ENCODE data around the gene NT5C1B.
"Not testable (repeated sequence)": the region's sequence is repeated elsewhere in the genome, so short reads cannot be mapped to it uniquely, and the experiment has no call there.

NT5C1B gene

GRCh38 chr2:18589354-18589753, at the start of gene NT5C1B:
NT5C1B (minus strand) TSS chr2:18589569; CDS start chr2:18589468, 101 bp downstream.
- TF ChIP-seq EZH2 (IDR thresholded peaks at IDR 0.05; ENCODE audit: borderline replicate concordance, low read length) (no peak), CTCF (IDR thresholded peaks at IDR 0.05; ENCODE audit: low read length) (no peak)
- H2AFZ ChIP-seq (ENCODE audit: low read length): no peak within 1 kb of the TSS
- H3K36me3 ChIP-seq (ENCODE audit: insufficient read depth, low read length): no peaks in the 10 kb centered on the region
- H3K27me3 ChIP-seq (ENCODE audit: insufficient read depth, low read length): no peaks in the 10 kb centered on the region
- H3F3A ChIP-seq (ENCODE audit: insufficient read depth, low read length): no peaks in the 10 kb centered on the region
- no peak within 1 kb of the TSS for H3K27ac ChIP-seq (ENCODE audit: low read depth, low read length, poor library complexity, severe bottlenecking)
- no peaks in the 10 kb centered on the region for H3K4me1 ChIP-seq (ENCODE audit: insufficient read depth, low read length, severe bottlenecking)
- H3K4me3 ChIP-seq (ENCODE audit: low read depth, low read length, poor library complexity, severe bottlenecking): no peak within 1 kb of the TSS
- H3K9ac ChIP-seq (ENCODE audit: low read length): no peak within 1 kb of the TSS
- H3K4me2 ChIP-seq (ENCODE audit: low read length): no peak within 1 kb of the TSS
- no peaks in the 10 kb centered on the region for H3K9me3 ChIP-seq (ENCODE audit: low read length)
- no peaks in the 10 kb centered on the region for H3K79me2 ChIP-seq (ENCODE audit: insufficient read depth, low read length)
- no peaks in the 10 kb centered on the region for H3K9me2 ChIP-seq (ENCODE audit: low read depth, low read length)
- no peaks in the 10 kb centered on the region for H4K20me1 ChIP-seq (ENCODE audit: insufficient read depth, low read length)

- no peaks in the 10 kb centered on the region for H3K9me3 ChIP-seq (ENCODE audit: low read length)
- H3K4me2 ChIP-seq (ENCODE audit: low read length): no peak overlapping the region
- H3K9me2 ChIP-seq (ENCODE audit: low read depth, low read length): no peaks in the 10 kb centered on the region
- H3K4me3 ChIP-seq (ENCODE audit: low read depth, low read length, poor library complexity, severe bottlenecking): no peak overlapping the region
- H4K20me1 ChIP-seq (ENCODE audit: insufficient read depth, low read length): no peaks in the 10 kb centered on the region
- H3K27me3 ChIP-seq (ENCODE audit: insufficient read depth, low read length): no peaks in the 10 kb centered on the region
- no peaks in the 10 kb centered on the region for H3K79me2 ChIP-seq (ENCODE audit: insufficient read depth, low read length)
- H3K4me1 ChIP-seq (ENCODE audit: insufficient read depth, low read length, severe bottlenecking): no peaks in the 10 kb centered on the region
- no peak overlapping the region for H3K9ac ChIP-seq (ENCODE audit: low read length)
- TF ChIP-seq EZH2 (IDR thresholded peaks at IDR 0.05; ENCODE audit: borderline replicate concordance, low read length) (no peak), CTCF (IDR thresholded peaks at IDR 0.05; ENCODE audit: low read length) (no peak)
- no peak overlapping the region for H3K27ac ChIP-seq (ENCODE audit: low read depth, low read length, poor library complexity, severe bottlenecking)
- no peaks in the 10 kb centered on the region for H3K36me3 ChIP-seq (ENCODE audit: insufficient read depth, low read length)
- H2AFZ ChIP-seq (ENCODE audit: low read length): no peak overlapping the region
- no peaks in the 10 kb centered on the region for H3F3A ChIP-seq (ENCODE audit: insufficient read depth, low read length)
Measured at GRCh38 chr2:18637196-18637595, 47.8 kb upstream of the NT5C1B start.

- H3K9me3 ChIP-seq (ENCODE audit: low read length); H3K79me2 ChIP-seq (ENCODE audit: insufficient read depth, low read length): not testable (repeated sequence)
Measured at GRCh38 chr2:18632699-18633098, 43.3 kb upstream of the NT5C1B start.

GRCh38 chr2:18630941-18631340, 41.6 kb upstream of the NT5C1B start:
- Histone ChIP-seq H3K79me2 (ENCODE audit: insufficient read depth, low read length) (no peaks in the 10 kb centered on the region), H3K9me3 (ENCODE audit: low read length) (no peaks in the 10 kb centered on the region), H3K4me3 (ENCODE audit: low read depth, low read length, poor library complexity, severe bottlenecking) (no peak overlapping the region), H3K9ac (ENCODE audit: low read length) (no peak overlapping the region), H3K9me2 (ENCODE audit: low read depth, low read length) (no peaks in the 10 kb centered on the region), H3K36me3 (ENCODE audit: insufficient read depth, low read length) (no peaks in the 10 kb centered on the region), H3K4me1 (ENCODE audit: insufficient read depth, low read length, severe bottlenecking) (no peaks in the 10 kb centered on the region), H3F3A (ENCODE audit: insufficient read depth, low read length) (no peaks in the 10 kb centered on the region), H3K4me2 (ENCODE audit: low read length) (no peak overlapping the region), H4K20me1 (ENCODE audit: insufficient read depth, low read length) (no peaks in the 10 kb centered on the region), H3K27ac (ENCODE audit: low read depth, low read length, poor library complexity, severe bottlenecking) (no peak overlapping the region), H3K27me3 (ENCODE audit: insufficient read depth, low read length) (no peaks in the 10 kb centered on the region), H2AFZ (ENCODE audit: low read length) (no peak overlapping the region)
- TF ChIP-seq EZH2 (IDR thresholded peaks at IDR 0.05; ENCODE audit: borderline replicate concordance, low read length): no peak

More at GRCh38 chr2:18632699-18633098, 43.3 kb upstream of the NT5C1B start:
- H3K4me3 ChIP-seq (ENCODE audit: low read depth, low read length, poor library complexity, severe bottlenecking); H3K9ac ChIP-seq (ENCODE audit: low read length); H3K9me2 ChIP-seq (ENCODE audit: low read depth, low read length); H3K36me3 ChIP-seq (ENCODE audit: insufficient read depth, low read length); H2AFZ ChIP-seq (ENCODE audit: low read length); H3K27ac ChIP-seq (ENCODE audit: low read depth, low read length, poor library complexity, severe bottlenecking); H3K4me2 ChIP-seq (ENCODE audit: low read length); H3K4me1 ChIP-seq (ENCODE audit: insufficient read depth, low read length, severe bottlenecking); H3F3A ChIP-seq (ENCODE audit: insufficient read depth, low read length); H3K27me3 ChIP-seq (ENCODE audit: insufficient read depth, low read length); H4K20me1 ChIP-seq (ENCODE audit: insufficient read depth, low read length): not testable (repeated sequence)
